Measurements from ENCODE around the gene ALX4. TPM values are rescaled to one million over a fixed set of nuclear protein-coding genes. Genes with fewer than 3 reads are reported as not detected.
A peak's percentile ranks its signal among the peaks of the same experiment; 100 is the strongest.

Gene ALX4
- total and polyA plus RNA-seq, 2 experiments from 2014 or later = not detected

GRCh38 chr11:44314733-44315132 lies 4.8 kb upstream of the ALX4 start (continued):
- TF ChIP-seq ZNF462 (CRISPR knock-in tag; IDR thresholded peaks at IDR 0.05) (no peak), CREB1 (CRISPR knock-in tag; IDR thresholded peaks at IDR 0.05; ENCODE audit: low read depth) (no peak)
- TF ChIP-seq, protein P1, sequence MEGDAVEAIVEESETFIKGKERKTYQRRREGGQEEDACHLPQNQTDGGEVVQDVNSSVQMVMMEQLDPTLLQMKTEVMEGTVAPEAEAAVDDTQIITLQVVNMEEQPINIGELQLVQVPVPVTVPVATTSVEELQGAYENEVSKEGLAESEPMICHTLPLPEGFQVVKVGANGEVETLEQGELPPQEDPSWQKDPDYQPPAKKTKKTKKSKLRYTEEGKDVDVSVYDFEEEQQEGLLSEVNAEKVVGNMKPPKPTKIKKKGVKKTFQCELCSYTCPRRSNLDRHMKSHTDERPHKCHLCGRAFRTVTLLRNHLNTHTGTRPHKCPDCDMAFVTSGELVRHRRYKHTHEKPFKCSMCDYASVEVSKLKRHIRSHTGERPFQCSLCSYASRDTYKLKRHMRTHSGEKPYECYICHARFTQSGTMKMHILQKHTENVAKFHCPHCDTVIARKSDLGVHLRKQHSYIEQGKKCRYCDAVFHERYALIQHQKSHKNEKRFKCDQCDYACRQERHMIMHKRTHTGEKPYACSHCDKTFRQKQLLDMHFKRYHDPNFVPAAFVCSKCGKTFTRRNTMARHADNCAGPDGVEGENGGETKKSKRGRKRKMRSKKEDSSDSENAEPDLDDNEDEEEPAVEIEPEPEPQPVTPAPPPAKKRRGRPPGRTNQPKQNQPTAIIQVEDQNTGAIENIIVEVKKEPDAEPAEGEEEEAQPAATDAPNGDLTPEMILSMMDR (conservative IDR thresholded peaks at IDR 0.05; ENCODE audit: low read depth in 2 of 2) = no peak

GRCh38 chr11:44313761-44314489 lies 4.0 kb upstream of the ALX4 start:
- Histone ChIP-seq H4K20me1 (replicated peaks; ENCODE audit: insufficient read depth) (peaks cover 31% of the 10 kb centered on the region), H3K27me3 (ENCODE audit: insufficient read depth) (peaks cover 100% of the 10 kb centered on the region)
- no peaks in the 10 kb centered on the region; the same call in 2 of the 3 replicates for H3K36me3 Mint-ChIP-seq (ENCODE audit: low read depth)

More at GRCh38 chr11:44313761-44314489, 4.0 kb upstream of the ALX4 start:
- no peak overlapping the region for H3K4me3 ChIP-seq
- H3K27ac ChIP-seq (ENCODE audit: low read depth) = no peak overlapping the region
- H3K4me2 ChIP-seq = 0 out of 2 replicates have a peak overlapping the region, but pooled peaks have one; percentile 14
- Mint-ChIP-seq H3K27me3 (ENCODE audit: insufficient read depth, low read depth, poor library complexity) (peaks cover 100% of the 10 kb centered on the region), H3K9me3 (peaks cover 3% of the 10 kb centered on the region; the same call in 2 of the 3 replicates), H3K4me3 (no peak overlapping the region; the same call in 2 of the 3 replicates), H3K27ac (no peak overlapping the region), H3K4me1 (peaks cover 38% of the 10 kb centered on the region)
- no peaks in the 10 kb centered on the region for H3K36me3 ChIP-seq (ENCODE audit: insufficient read depth)
- ATAC-seq = no peak
- H3K79me2 ChIP-seq (replicated peaks; ENCODE audit: insufficient read depth) = no peaks in the 10 kb centered on the region
- H3K4me1 ChIP-seq (ENCODE audit: insufficient read depth) = peaks cover 39% of the 10 kb centered on the region
- H3F3A ChIP-seq (replicated peaks; ENCODE audit: low read depth) = peaks cover 11% of the 10 kb centered on the region; the same call in 1 of the 2 replicates
- DNase-seq (ENCODE audit: low spot score) = no peak
- H3K9me2 ChIP-seq (ENCODE audit: insufficient read depth) = no peaks in the 10 kb centered on the region
- TF ChIP-seq CREB1 (CRISPR knock-in tag; IDR thresholded peaks at IDR 0.05; ENCODE audit: low read depth) = no peak
- no peak for TF ChIP-seq EZH2phosphoT487 (IDR thresholded peaks at IDR 0.05; ENCODE audit: unreplicated experiment)
- TF ChIP-seq REST (IDR thresholded peaks at IDR 0.05; ENCODE audit: unreplicated experiment) = no peak
- no peak for TF ChIP-seq POLR2AphosphoS5 (IDR thresholded peaks at IDR 0.05; ENCODE audit: low read depth)
- no peak for TF ChIP-seq STAT1 (IDR thresholded peaks at IDR 0.05; ENCODE audit: unreplicated experiment)
- peak; percentile 76 for TF ChIP-seq EZH2 (IDR thresholded peaks at IDR 0.05; ENCODE audit: low read depth, unreplicated experiment)
- no peak for TF ChIP-seq NANOG (IDR thresholded peaks at IDR 0.05; ENCODE audit: borderline replicate concordance)
- no peak overlapping the region for H2AFZ ChIP-seq

All from GM23338 (cell line).